Activated CD8-positive, alpha-beta memory T cell treated with anti-CD3 and anti-CD28 coated beads, Interleukin-2, amount 50 U/mL, for 1 hour (primary cell): ENCODE results near the gene BLTP3B.
"Not testable (repeated sequence)": the region's sequence is repeated elsewhere in the genome, so short reads cannot be mapped to it uniquely, and the experiment has no call there.

Source experiments
- DNase-seq: peaks from one replicate; pipeline ENCODE4 v3.0.0-alpha.2; 2020; ENCODE audit errors: extremely low read depth

Gene BLTP3B

GRCh38 chr12:100142851-100143559, at the start of gene BLTP3B:
Gene BLTP3B, minus strand, starts transcription at chr12:100142874. Its CDS starts 239 bp downstream, at chr12:100142635.
- peak; percentile 58 for DNase-seq

GRCh38 chr12:100189636-100190394, 47.1 kb upstream of the BLTP3B start:
- DNase-seq = no peak

DNA sequence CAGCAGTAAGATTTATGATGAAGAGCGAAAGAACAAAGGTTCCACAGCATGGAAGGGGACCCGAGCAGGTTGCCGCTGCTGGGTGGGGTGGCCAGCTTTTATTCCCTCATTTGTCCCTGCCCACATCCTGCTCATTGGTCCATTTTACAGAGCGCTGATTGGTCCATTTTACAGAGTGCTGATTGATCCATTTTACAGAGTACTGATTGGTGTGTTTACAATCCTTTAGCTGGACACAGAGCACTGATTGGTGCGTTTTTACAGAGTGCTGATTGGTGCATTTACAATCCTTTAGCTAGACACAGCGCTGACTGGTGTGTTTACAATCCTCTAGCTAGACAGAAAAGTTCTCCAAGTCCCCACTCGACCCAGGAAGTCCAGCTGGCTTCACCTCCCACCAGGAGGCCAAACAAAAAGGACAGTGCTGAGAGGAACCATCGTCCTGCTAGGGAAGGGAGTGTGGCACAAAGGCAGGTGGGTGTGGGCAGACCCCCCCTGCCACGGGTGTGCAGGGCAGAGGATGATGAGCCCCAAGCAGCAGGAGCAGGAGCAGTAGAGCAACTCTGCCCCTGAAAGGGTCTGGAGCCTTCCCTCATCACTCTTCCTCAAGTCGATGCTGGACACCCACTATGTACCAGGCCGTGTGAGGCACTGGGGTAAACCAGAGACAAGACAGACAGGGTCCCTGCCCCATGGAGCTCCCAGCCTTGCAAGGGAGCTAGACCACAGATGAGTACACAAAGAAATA, 46.4 kb upstream of the BLTP3B start:
- DNase-seq = not testable (repeated sequence)

DNA sequence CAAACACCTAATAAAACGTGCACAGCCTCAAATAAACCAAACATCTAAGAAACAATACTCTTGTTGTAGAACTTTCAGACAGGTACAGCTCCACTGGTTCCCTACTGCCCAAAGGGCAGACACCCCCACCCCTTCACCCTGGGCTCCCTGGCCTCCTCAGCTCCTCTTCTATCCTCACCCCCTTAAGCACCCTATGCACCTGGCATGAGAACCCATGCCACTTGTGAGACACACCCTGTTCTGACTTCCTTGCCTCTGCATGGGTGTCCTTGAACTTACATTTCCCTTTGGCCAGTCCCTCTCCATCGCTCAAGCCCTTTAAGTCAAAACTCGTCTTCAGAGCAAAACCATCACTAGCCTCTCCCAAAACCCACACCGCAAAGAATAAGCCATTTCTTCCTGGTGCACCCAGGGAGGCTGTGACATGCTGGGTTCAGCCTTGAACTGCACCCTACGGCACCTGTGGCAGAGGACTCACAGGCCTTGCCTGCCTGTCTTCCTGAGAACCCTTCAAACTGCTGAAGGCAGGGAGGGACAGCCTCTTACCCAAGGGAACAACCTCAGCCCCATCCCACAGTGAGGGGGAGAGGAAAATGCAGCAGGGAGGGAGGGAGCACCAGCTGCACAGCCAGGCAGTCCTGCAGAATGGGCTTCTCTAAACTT, 45.3 kb upstream of the BLTP3B start:
- DNase-seq = no peak

GRCh38 chr12:100187068-100187467, 44.4 kb upstream of the BLTP3B start:
- DNase-seq = no peak

DNA sequence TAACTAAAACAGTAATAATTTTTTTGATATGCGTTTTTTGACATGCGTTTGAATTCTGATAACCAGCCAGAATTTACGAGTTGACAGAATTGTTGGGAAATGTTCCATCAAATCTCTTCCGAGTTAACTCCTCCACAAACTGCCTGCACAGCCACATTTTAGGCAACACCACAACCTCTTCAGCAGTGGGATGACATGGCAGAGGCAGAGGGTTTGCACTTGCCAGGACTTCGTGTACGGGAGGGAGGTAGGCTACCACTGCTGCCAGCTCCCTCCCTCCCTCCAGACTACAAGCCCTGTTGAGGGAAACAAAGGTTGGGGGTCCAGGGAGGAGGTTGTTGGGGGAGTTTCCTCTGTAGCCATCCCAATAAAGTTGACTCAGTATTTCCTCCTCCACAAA, 43.4 kb upstream of the BLTP3B start:
- no peak for DNase-seq

DNA sequence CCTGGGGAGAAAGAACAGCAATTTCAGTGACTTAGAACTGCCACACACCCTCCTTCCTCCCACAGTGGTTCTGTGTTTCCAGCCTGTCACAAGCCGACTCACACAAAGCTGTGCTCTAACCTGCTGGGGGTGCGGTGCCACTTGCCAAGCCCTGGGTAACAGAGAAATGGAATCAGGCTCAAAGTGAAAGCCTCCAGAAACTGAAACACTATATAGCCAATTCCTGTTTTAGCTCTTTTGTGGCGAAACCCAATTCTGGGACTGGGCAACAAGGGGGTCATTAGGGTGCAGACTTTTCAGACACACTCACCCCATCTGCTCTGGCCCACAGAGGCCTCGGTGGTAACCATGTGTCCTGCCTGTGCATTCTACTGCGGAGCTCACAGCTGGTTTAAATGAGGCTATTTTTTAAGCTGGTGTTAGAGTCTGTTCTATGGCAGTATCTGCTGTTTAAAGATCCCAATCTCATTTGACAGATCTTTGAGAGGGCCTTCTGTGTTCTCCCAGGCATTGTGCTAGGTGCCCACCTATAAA, 42.8 kb upstream of the BLTP3B start:
- DNase-seq = no peak

DNA sequence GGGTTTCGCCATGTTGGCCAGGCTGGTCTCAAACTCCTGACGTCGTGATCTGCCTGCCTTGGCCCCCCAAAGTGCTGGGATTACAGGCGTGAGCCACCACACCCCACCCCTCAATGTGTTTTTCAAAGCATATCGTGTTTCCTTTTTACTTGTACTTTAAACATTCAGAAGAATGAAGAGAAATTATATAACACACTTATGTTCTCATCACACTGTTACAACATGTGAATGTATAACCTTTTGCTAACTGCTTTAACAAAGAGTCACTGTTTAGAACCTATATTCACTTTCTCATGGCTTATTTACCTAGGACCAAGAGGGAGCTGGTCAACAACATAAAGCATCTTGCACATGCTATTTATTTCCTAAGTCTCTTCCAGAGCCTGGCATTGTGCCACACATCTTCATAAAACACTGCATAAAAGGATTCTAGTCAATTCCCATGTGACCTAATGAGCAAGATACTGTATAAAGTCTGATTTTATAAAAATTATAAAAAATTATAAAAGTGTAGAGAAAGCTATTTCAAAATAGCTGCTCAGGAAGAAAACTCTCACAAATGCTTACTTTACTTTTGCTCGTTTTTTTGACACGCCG, 42.0 kb upstream of the BLTP3B start:
- no peak for DNase-seq

DNA sequence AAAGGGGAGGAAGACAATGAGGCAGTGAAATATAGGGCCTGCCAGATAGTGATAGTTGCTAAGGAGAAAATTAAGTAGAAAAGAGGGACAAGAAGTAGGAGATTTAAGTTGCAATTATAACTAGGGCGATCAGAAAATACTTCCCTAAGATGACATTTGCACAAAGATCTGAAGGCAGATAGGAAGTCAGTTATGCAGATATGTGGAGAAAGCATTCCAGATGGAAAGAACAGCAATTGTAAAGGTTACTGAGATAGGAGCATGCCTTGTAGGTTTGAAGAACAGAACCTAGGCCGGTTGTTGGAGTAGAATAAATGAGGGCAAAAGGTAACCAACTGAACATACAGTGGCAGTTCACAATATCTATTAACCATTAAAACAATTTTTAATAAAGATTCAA, 36.6 kb upstream of the BLTP3B start:
- no peak for DNase-seq

- DNase-seq = not testable (repeated sequence)
Measured at GRCh38 chr12:100176493-100176892, 33.8 kb upstream of the BLTP3B start.

GRCh38 chr12:100174495-100174894, 31.8 kb upstream of the BLTP3B start:
- DNase-seq = no peak

GRCh38 chr12:100173111-100173510, 30.4 kb upstream of the BLTP3B start:
- no peak for DNase-seq

DNA sequence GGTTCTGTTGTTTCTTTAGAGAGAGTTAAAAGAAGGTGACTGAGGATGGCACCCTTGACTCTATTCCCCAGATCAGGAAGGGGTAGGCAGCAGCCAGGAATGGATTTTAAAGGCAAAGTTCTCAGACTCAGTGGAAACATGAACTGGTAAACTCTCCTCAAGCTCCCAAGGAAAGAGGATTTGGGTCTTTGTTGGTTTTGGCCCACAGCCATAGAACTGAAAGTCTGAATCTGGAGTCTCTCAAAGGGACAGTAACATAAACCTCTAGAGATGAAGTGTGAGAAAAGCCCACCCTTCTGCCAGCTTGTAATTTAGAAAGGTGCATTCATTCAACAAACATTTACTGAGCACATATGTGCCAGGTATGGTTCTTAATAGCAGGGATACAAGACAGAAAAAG, 28.6 kb upstream of the BLTP3B start:
- no peak for DNase-seq

- no peak for DNase-seq
Measured at GRCh38 chr12:100170313-100170858, 27.7 kb upstream of the BLTP3B start.

- DNase-seq = no peak
Measured at GRCh38 chr12:100169345-100169744, 26.7 kb upstream of the BLTP3B start.

GRCh38 chr12:100168562-100168961, 25.9 kb upstream of the BLTP3B start:
- no peak for DNase-seq

- no peak for DNase-seq
Measured at GRCh38 chr12:100166232-100166631, 23.6 kb upstream of the BLTP3B start.

DNA sequence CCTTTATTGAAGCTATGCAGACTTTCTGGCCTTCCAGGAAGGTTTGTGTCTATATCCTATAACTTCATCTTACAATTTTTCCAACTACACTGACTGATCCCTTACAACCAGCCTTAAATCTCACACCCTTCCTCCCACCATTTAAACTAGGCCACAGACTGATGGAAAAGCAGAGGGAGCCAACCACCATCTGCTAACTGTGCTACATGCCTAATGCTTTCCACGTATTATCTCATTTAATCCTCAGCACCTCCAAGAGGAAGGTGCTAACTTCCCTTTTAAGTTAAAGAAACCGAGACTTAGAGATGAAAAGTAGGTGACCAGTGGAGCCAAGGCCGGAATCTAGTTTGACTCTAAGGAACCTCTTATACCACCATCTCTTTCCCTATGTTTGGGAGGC, 22.7 kb upstream of the BLTP3B start:
- DNase-seq = no peak

GRCh38 chr12:100164153-100164704, 21.6 kb upstream of the BLTP3B start:
- no peak for DNase-seq

DNA sequence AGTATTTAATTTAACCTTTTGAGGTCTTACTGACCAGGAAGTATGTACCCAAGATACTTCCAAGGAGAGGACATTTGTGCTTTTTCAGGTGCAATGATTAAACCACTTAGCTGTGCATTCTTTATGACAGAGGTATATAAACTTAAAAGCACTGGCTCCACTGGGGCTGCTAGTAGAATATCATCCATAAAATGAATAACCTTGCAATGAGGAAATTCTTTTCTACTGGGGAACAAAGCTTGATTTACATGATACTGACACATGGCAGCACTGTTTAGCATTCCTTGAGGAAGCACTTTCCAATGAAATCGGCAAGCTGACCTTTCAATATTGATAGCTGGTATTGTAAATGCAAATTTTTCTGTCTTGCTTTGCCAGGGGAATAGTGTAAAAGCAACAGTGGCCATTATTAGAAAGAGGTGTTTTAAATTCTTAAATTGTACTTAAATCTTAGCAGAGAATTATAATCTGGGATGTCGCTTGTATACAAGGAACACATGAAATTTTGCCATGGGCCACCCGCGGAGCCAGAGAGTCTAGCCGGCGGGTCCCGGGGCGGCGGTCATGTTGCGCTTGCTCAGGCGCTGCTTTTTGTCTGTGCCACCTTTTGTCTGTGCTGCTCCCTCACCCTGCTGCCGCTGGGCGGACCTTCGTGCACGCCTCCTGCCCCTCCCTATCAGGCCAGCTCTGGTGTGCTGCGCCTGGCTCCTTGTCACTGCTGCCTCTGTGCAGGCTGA, 20.9 kb upstream of the BLTP3B start:
- no peak for DNase-seq
